Prostate gland (tissue), 2 donors: ENCODE measurements around the gene PAX2. TPM values are rescaled to one million over a fixed set of nuclear protein-coding genes. Genes with fewer than 3 reads are reported as not detected.

Experiments
- DNase-seq: peaks from one replicate; pipeline ENCODE4 v3.0.0-alpha.2; 2019; ENCODE audit warnings: low spot score
- H3K27ac ChIP-seq, 2 donors: fragments of 200-600 bp; sonication (generic); 2 replicates each; pipeline ENCODE4 v1.5.1; 2017 to 2019
- H3K27me3 ChIP-seq: fragments of 200-600 bp; sonication (generic); replicated peaks from 2 replicates; pipeline ENCODE4 v1.5.1; 2019; ENCODE audit not compliant: insufficient read depth
- H3K36me3 ChIP-seq, 2 donors: fragments of 200-600 bp; sonication (generic); 1 replicate in 1 of 2; 2 replicates in 1 of 2; pipeline versions ENCODE4 v1.5.1 to v1.8.1; 2017 to 2019
- H3K4me1 ChIP-seq: fragments of 200-600 bp; sonication (generic); replicated peaks from 2 replicates; pipeline ENCODE4 v1.5.1; 2019
- H3K4me3 ChIP-seq, 2 donors: fragments of 200-600 bp; sonication (generic); 2 replicates each; pipeline ENCODE4 v1.5.1; 2017 to 2019
- H3K9me3 ChIP-seq: fragments of 200-600 bp; sonication (generic); 2 replicates; pipeline ENCODE4 v1.5.1; 2017
- CTCF ChIP-seq, 4 experiments: fragments of 200-600 bp in 2 of 4; fragments of 450-650 bp in 2 of 4; sonication (generic) in 2 of 4; IDR thresholded peaks; 1 replicate in 3 of 4; 2 replicates in 1 of 4; pipeline ENCODE4 v1.5.1; 2016 to 2019; ENCODE audit warnings: antibody characterized with exemption in 4 of 4, mild to moderate bottlenecking in 2 of 4, moderate library complexity in 2 of 4
- POLR2A ChIP-seq: fragments of 450-650 bp; IDR thresholded peaks from one replicate; pipeline ENCODE4 v1.6.1; 2016; ENCODE audit warnings: antibody characterized with exemption, mild to moderate bottlenecking
- POLR2AphosphoS5 ChIP-seq: sonication (generic); formaldehyde crosslinking; IDR thresholded peaks from one replicate; pipeline ENCODE4 v1.6.1; 2017; ENCODE audit warnings: antibody characterized with exemption
- WGBS: methylation state at CpG from one replicate; pipeline ENCODE4 v1.1.5; 2018; 5-methylcytosine and 5-hydroxymethylcytosine counted together
- intact Hi-C: fragments of 100-400 bp; cut with DNase I; formaldehyde crosslinking; loops from one replicate; pipeline ENCODE4 v1.14.2; 2022
- total RNA-seq, 2 donors: library from RNA; depleted of rRNA; stranded (reverse); fragments of >200 nt; gene quantifications; one replicate each; pipeline ENCODE4 v1.1.0, GENCODE V29; 2016

The PAX2 gene
- total RNA-seq, 2 donors from 2014 or later, result 0.91 TPM; not detected in 1

GRCh38 chr10:100713049-100713858 lies 32.1 kb upstream of the PAX2 start:
- no peaks in the 10 kb centered on the region for H3K36me3 ChIP-seq
- DNase-seq, result no peak
- intact Hi-C loops, result no loop called here
- no peaks in the 10 kb centered on the region for H3K4me1 ChIP-seq
- no peak overlapping the region for H3K4me3 ChIP-seq
- H3K9me3 ChIP-seq, result no peaks in the 10 kb centered on the region
- TF ChIP-seq POLR2AphosphoS5 (no peak), POLR2A (no peak), CTCF (IDR thresholded peaks at IDR 0.05) (no peak)
- H3K27me3 ChIP-seq, result peaks cover 32% of the 10 kb centered on the region
- H3K27ac ChIP-seq, result no peak overlapping the region
- 9% methylated on average over 37 of the region's 37 CpGs for WGBS

- intact Hi-C loops, result no loop called here
- no peak for DNase-seq
- no peak overlapping the region for H3K27ac ChIP-seq
- no peak for TF ChIP-seq POLR2A
- WGBS, result 4% methylated on average over 33 of the region's 36 CpGs
- H3K27me3 ChIP-seq, result peaks cover 34% of the 10 kb centered on the region
- no peaks in the 10 kb centered on the region for H3K9me3 ChIP-seq
- H3K4me3 ChIP-seq, result no peak overlapping the region
- H3K4me1 ChIP-seq, result no peaks in the 10 kb centered on the region
- no peaks in the 10 kb centered on the region for H3K36me3 ChIP-seq
Measured at GRCh38 chr10:100713859-100714565, 31.4 kb upstream of the PAX2 start.

- Histone ChIP-seq H3K9me3 (no peaks in the 10 kb centered on the region), H3K36me3 (no peaks in the 10 kb centered on the region), H3K27me3 (peaks cover 30% of the 10 kb centered on the region), H3K4me1 (no peaks in the 10 kb centered on the region), H3K4me3 (no peak overlapping the region), H3K27ac (no peak overlapping the region)
- 90% methylated on average over 1 of the region's 1 CpG for WGBS
- TF ChIP-seq CTCF (IDR thresholded peaks at IDR 0.05) (no peak), POLR2A (no peak), POLR2AphosphoS5 (no peak)
- DNase-seq, result no peak
- intact Hi-C loops, result no loop called here
Measured at GRCh38 chr10:100714566-100714950, 30.8 kb upstream of the PAX2 start.

GRCh38 chr10:100715101-100715444 lies 30.3 kb upstream of the PAX2 start:
- H3K4me1 ChIP-seq, result no peaks in the 10 kb centered on the region
- H3K36me3 ChIP-seq, result no peaks in the 10 kb centered on the region
- H3K27me3 ChIP-seq, result peaks cover 28% of the 10 kb centered on the region
- WGBS, result 61% methylated on average over 4 of the region's 4 CpGs
- TF ChIP-seq POLR2A, result no peak
- no peak for TF ChIP-seq POLR2AphosphoS5
- no peak for TF ChIP-seq CTCF (IDR thresholded peaks at IDR 0.05)
- no peak for DNase-seq
- no peak overlapping the region for H3K4me3 ChIP-seq
- intact Hi-C loops, result no loop called here
- no peaks in the 10 kb centered on the region for H3K9me3 ChIP-seq
- no peak overlapping the region for H3K27ac ChIP-seq

- 11% methylated on average over 66 of the region's 66 CpGs for WGBS
- no peaks in the 10 kb centered on the region for H3K36me3 ChIP-seq
Measured at GRCh38 chr10:100715445-100716385, 29.7 kb upstream of the PAX2 start.

More at GRCh38 chr10:100715445-100716385, 29.7 kb upstream of the PAX2 start:
- H3K4me1 ChIP-seq, result no peaks in the 10 kb centered on the region
- H3K4me3 ChIP-seq, result peak overlapping the region in 1 of 2 donors; percentile 8
- DNase-seq, result no peak
- intact Hi-C loops, result no loop called here
- no peak for TF ChIP-seq POLR2A
- no peak for TF ChIP-seq CTCF (IDR thresholded peaks at IDR 0.05)
- TF ChIP-seq POLR2AphosphoS5, result no peak
- no peak overlapping the region for H3K27ac ChIP-seq
- H3K9me3 ChIP-seq, result no peaks in the 10 kb centered on the region
- peaks cover 23% of the 10 kb centered on the region for H3K27me3 ChIP-seq
